ENCODE measurements around the gene CCDC34. TPM values are rescaled to one million over a fixed set of nuclear protein-coding genes. Genes with fewer than 3 reads are reported as not detected.

CCDC34 gene
- total RNA-seq, 1 donor from 2014 or later, result 10.1 TPM

DNA sequence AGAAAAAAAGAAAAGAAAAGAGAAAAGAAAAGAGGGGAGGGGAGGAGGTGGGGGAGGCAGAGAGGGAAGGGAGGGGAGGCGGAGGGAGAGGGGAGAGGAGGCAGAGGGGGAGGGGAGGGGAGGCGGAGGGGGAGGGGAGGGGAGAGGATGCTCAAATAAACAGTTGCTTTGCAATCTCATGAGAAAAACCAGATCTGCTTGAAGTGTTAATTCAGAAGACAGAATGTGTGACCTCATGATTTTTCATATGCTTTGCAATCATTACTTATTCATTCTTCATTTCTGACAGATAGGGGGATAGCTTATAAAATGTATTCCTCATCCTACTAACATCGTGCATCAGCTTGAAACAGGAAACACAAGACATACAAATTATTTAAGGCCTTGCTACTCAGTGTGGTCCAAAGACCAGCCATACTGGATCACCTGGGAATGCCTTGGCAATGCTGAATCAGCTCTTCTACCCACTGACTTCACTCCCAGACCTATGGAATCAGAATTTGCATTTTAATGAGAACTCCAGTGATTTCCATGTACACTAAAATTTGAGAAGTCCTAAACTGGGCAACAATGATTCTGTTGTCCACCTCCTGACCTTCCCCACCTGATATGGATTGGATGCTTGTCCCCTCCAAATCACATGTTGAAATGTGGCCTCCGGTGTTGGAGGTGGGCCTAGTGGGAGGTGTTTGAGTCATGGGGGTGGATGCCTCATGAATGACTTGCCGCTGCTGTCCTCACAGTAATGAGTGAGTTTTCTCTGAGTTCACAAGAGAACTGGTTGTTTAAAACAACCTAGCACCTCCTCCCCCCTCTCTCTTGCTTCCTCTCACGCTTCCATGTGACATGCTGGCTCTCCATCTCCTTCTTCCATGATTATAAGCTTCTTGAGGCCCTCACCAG lies 69.2 kb downstream of the CCDC34 start:
- no peaks in the 10 kb centered on the region for H3K4me1 Mint-ChIP-seq
- peaks cover 11% of the 10 kb centered on the region for H3K9me3 Mint-ChIP-seq
- DNase-seq, result no peak
- no peak overlapping the region for H3K4me3 Mint-ChIP-seq
- H3K36me3 Mint-ChIP-seq (ENCODE audit: low read depth), result no peaks in the 10 kb centered on the region
- intact Hi-C loops (cut with micrococcal nuclease), result no loop called here
- H3K27me3 Mint-ChIP-seq, result no peaks in the 10 kb centered on the region
- no peak overlapping the region for H3K27ac Mint-ChIP-seq

GRCh38 chr11:27292637-27293010 lies 70.4 kb downstream of the CCDC34 start:
- Mint-ChIP-seq H3K9me3 (peaks cover 11% of the 10 kb centered on the region), H3K36me3 (ENCODE audit: low read depth) (no peaks in the 10 kb centered on the region), H3K4me1 (no peaks in the 10 kb centered on the region), H3K4me3 (no peak overlapping the region), H3K27me3 (no peaks in the 10 kb centered on the region), H3K27ac (no peak overlapping the region)
- intact Hi-C loops (cut with micrococcal nuclease), result no loop called here
- no peak for DNase-seq

DNA sequence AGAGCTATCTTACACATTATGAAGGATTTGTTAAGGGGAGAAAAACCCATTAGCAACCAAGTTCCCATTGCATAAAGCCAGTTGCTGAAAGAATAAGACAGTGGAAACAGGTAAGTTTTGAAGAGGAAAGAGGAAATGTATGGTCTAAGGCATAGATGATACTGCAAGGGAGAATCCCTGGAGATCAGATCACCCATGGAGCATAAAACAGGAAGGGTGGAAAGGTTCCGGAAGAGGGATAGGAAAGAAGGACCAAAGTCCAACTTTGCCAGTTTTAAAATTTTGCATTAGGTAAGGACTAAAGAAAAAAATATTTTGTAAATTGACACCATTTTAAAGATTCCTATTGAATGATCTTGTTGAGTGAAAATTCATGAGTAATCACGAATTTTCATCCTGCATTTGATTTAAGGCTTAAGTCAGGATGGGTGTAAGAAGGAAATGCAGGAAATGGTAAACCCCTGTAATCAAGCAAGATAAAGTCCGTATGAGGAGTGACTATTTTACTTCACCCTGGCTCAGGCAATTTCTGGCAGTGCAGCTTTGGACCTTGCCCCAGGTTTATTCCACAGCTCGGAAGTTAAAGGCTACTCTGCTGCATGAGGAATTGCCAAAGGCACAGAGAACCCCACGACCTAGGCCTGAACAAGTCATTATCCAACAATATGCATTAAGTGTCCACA lies 70.9 kb downstream of the CCDC34 start:
- Mint-ChIP-seq H3K9me3 (peaks cover 11% of the 10 kb centered on the region), H3K4me1 (no peaks in the 10 kb centered on the region)

DNA sequence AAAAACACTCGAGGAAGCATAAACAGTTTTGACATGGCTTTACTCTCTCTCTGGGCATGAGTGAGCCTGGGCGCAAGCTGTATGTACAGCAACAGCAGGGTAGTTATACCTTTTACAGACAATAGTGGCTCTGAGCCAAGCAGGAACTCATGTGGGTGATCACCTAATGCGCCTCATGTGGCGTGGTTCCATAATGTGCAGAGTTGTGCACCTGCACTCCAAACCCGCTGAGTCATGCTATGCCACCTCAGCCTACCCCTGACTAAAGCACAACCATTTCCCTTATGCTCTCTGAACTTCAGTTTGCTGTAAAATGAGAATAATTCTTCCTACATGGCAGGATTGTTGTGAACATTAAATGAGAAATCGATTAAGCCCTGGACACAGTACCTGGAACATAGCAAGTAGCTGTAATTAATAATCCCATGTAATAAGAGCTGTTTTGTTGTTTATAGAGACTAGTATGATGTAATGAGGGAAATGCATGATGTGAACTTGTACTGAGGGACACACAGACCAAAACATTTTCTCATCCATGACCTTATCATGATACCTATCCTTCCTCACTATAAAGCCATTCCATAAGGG lies 71.6 kb downstream of the CCDC34 start:
- Mint-ChIP-seq H3K4me3 (no peak overlapping the region), H3K27ac (no peak overlapping the region), H3K4me1 (no peaks in the 10 kb centered on the region), H3K9me3 (peaks cover 11% of the 10 kb centered on the region), H3K27me3 (no peaks in the 10 kb centered on the region), H3K36me3 (ENCODE audit: low read depth) (no peaks in the 10 kb centered on the region)
- no peak for DNase-seq
- intact Hi-C loops (cut with micrococcal nuclease), result no loop called here

More for the DNA sequence above, 70.9 kb downstream of the CCDC34 start:
- Mint-ChIP-seq H3K4me3 (no peak overlapping the region), H3K36me3 (ENCODE audit: low read depth) (no peaks in the 10 kb centered on the region), H3K27ac (no peak overlapping the region), H3K27me3 (no peaks in the 10 kb centered on the region)
- intact Hi-C loops (cut with micrococcal nuclease), result no loop called here
- no peak for DNase-seq

DNA sequence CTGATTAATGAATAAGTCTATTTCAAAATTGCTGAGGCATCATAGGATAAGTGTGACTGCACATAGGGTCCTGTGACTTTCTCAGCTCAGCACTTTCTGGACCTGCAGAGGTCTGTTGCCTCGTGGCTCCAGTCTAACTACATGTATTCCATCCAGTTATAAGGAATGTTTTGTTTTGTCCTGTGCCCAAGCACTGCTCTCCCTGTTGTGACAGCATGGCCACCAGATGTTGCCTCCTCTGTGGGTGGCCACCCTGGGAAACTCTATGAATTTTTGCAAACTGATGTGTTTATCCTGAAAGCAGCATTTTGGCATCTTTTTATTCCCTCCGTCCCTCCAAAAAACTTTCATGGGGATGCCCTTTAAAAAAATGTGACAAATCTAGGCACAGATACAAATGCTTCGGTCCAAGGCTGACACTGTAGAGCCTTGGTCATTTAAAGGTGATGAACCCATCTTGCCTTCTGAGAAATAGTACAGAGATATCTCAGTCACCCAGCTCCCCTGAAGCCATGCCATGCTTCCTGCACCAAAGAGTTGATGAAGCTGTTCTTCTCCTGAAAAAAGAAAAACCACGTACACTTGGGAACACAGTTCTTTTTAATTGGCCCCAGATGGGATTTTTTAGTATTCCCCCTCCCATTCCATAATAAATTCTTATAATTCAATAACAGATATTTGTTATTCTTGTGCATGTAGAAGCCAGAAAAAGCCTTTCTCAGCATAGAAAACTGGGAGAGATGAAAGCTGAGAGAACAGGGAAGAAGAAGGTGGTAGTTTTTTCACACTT lies 72.6 kb downstream of the CCDC34 start:
- intact Hi-C loops (cut with micrococcal nuclease), result no loop called here
- H3K9me3 Mint-ChIP-seq, result peaks cover 11% of the 10 kb centered on the region

More for the DNA sequence above, 72.6 kb downstream of the CCDC34 start:
- Mint-ChIP-seq H3K4me1 (no peaks in the 10 kb centered on the region), H3K36me3 (ENCODE audit: low read depth) (no peaks in the 10 kb centered on the region), H3K27me3 (no peaks in the 10 kb centered on the region), H3K27ac (no peak overlapping the region), H3K4me3 (no peak overlapping the region)
- DNase-seq, result no peak

Other genes starting within 250 kb of the CCDC34 start
- gene LGR4, start 109.6 kb upstream of the CCDC34 start, total RNA-seq, result not detected in 2 replicates
- 35.9 and 36.4 TPM in 2 replicates for gene LIN7C, start 143.6 kb upstream of the CCDC34 start, total RNA-seq

Measured in activated CD4-positive, alpha-beta T cell treated with anti-CD3 and anti-CD28 coated beads, Interleukin-2, amount 10 ng/mL, durations not matched to agents 24 days and 14 days (primary cell).